Lower lobe of right lung (tissue), 2 donors: ENCODE measurements around the gene RANBP2. TPM values are rescaled to one million over a fixed set of nuclear protein-coding genes. Genes with fewer than 3 reads are reported as not detected.

Experiments
- ATAC-seq, 2 donors: fragments of 200-7000 bp; cut with Tn5 transposase; one replicate each; pipeline ENCODE4 v1.9.1; 2020 to 2022; ENCODE audit warnings: mild to moderate bottlenecking in 2 of 2, moderate library complexity in 2 of 2
- DNase-seq: peaks from one replicate; pipeline ENCODE4 v3.0.0-alpha.2; 2020
- H3K27ac ChIP-seq: fragments of 200-600 bp; one replicate; pipeline ENCODE4 v1.8.0; 2022
- H3K27me3 ChIP-seq: fragments of 200-600 bp; one replicate; pipeline ENCODE4 v1.8.0; 2022; ENCODE audit warnings: low read depth
- H3K36me3 ChIP-seq: fragments of 200-600 bp; one replicate; pipeline ENCODE4 v1.8.0; 2022; ENCODE audit warnings: mild to moderate bottlenecking
- H3K4me1 ChIP-seq: fragments of 200-600 bp; one replicate; pipeline ENCODE4 v1.8.0; 2022
- H3K4me3 ChIP-seq: fragments of 200-600 bp; one replicate; pipeline ENCODE4 v1.8.0; 2022; ENCODE audit warnings: mild to moderate bottlenecking
- H3K9me3 ChIP-seq: fragments of 200-600 bp; one replicate; pipeline ENCODE4 v1.8.0; 2022
- CTCF ChIP-seq: fragments of 200-600 bp; IDR thresholded peaks from one replicate; pipeline ENCODE4 v1.8.0; 2022; ENCODE audit warnings: antibody characterized with exemption, mild to moderate bottlenecking
- intact Hi-C: fragments of 100-400 bp; cut with DNase I; formaldehyde crosslinking; loops from one replicate; pipeline ENCODE4 v1.11.0; 2022
- total RNA-seq: library from RNA; stranded (reverse); fragmentation: NEBNext Ultra II Directional; extraction: Animal tissue kit (Norgen Biotek cat#: 25700); gene quantifications from one replicate; pipeline ENCODE4 v1.2.1, GENCODE V29; 2021
- donor health status: DM: no; HTN: yes; CAD: no; lungs with severe emphysema.

Gene RANBP2
- total RNA-seq, 1 donor from 2014 or later: 72.5 TPM

- no peaks in the 10 kb centered on the region for H3K4me1 ChIP-seq
- no peak overlapping the region for H3K4me3 ChIP-seq
- H3K27ac ChIP-seq: no peak overlapping the region
- intact Hi-C loops: no loop called here
- peaks cover 9% of the 10 kb centered on the region for H3K9me3 ChIP-seq
- ATAC-seq (no peak), DNase-seq (no peak)
- no peaks in the 10 kb centered on the region for H3K36me3 ChIP-seq
- no peak for TF ChIP-seq CTCF
- H3K27me3 ChIP-seq: no peaks in the 10 kb centered on the region
Measured at GRCh38 chr2:108834620-108835019, 115.3 kb downstream of the RANBP2 start.

- intact Hi-C loops: no loop called here
Measured at GRCh38 chr2:108835040-108835439, 115.8 kb downstream of the RANBP2 start.

More at GRCh38 chr2:108835040-108835439, 115.8 kb downstream of the RANBP2 start:
- H3K27ac ChIP-seq: no peak overlapping the region
- DNase-seq: no peak
- ATAC-seq: no peak
- no peak for TF ChIP-seq CTCF
- H3K4me1 ChIP-seq: no peaks in the 10 kb centered on the region
- no peaks in the 10 kb centered on the region for H3K36me3 ChIP-seq
- H3K27me3 ChIP-seq: no peaks in the 10 kb centered on the region
- peaks cover 9% of the 10 kb centered on the region for H3K9me3 ChIP-seq
- H3K4me3 ChIP-seq: no peak overlapping the region

Other genes with a start within 250 kb of the RANBP2 start
- gene LIMS1, start 185.0 kb upstream of the RANBP2 start, total RNA-seq: 85.5 TPM
- gene CCDC138, start 67.3 kb downstream of the RANBP2 start, total RNA-seq: 4.5 TPM